Upper lobe of left lung (tissue), 6 donors: ENCODE results near the gene ELANE. TPM values are rescaled to one million over a fixed set of nuclear protein-coding genes. Genes with fewer than 3 reads are reported as not detected.

Experiments used
- ATAC-seq, 2 donors: fragments of 200-7000 bp; cut with Tn5 transposase; one replicate each; pipeline ENCODE4 v1.9.1; 2022; ENCODE audit warnings: mild to moderate bottlenecking in 2 of 2, moderate library complexity in 2 of 2; ENCODE audit not compliant: low FRiP score in 2 of 2
- DNase-seq, 2 donors: peaks; one replicate each; pipeline ENCODE4 v3.0.0-alpha.2; 2019 to 2020
- H3K27ac ChIP-seq, 4 donors: fragments of 200-600 bp; sonication (generic); one replicate each; pipeline ENCODE4 v1.5.1; 2016 to 2019
- H3K27me3 ChIP-seq, 4 donors: fragments of 200-600 bp; sonication (generic); one replicate each; pipeline ENCODE4 v1.5.1; 2017 to 2019
- H3K36me3 ChIP-seq, 4 donors: fragments of 200-600 bp; sonication (generic); one replicate each; pipeline ENCODE4 v1.5.1; 2016 to 2019
- H3K4me1 ChIP-seq, 4 donors: fragments of 200-600 bp; sonication (generic); one replicate each; pipeline ENCODE4 v1.5.1; 2018 to 2019
- H3K4me3 ChIP-seq, 4 donors: fragments of 200-600 bp; sonication (generic); one replicate each; pipeline ENCODE4 v1.5.1; 2017 to 2019; ENCODE audit warnings: mild to moderate bottlenecking in 2 of 4, moderate library complexity in 1 of 4
- H3K9me3 ChIP-seq, 4 donors: fragments of 200-600 bp; sonication (generic); one replicate each; pipeline ENCODE4 v1.5.1; 2018 to 2019
- EP300 ChIP-seq, 4 donors: sonication (generic); formaldehyde crosslinking; IDR thresholded peaks; one replicate each; pipeline ENCODE4 v1.5.1; 2017; ENCODE audit warnings: antibody characterized with exemption in 4 of 4, control low read depth in 2 of 4
- POLR2A ChIP-seq, 4 donors: fragments of 450-650 bp; IDR thresholded peaks; one replicate each; pipeline ENCODE4 v1.5.1; 2016 to 2017; ENCODE audit warnings: antibody characterized with exemption in 4 of 4, mild to moderate bottlenecking in 2 of 4
- POLR2AphosphoS5 ChIP-seq, 2 donors: sonication (generic); formaldehyde crosslinking; IDR thresholded peaks; one replicate each; pipeline ENCODE4 v1.5.1; 2017; ENCODE audit warnings: antibody characterized with exemption in 2 of 2
- WGBS, 2 donors: methylation state at CpG; one replicate each; pipeline ENCODE4 v1.1.5; 2017 to 2018; 5-methylcytosine and 5-hydroxymethylcytosine counted together
- small RNA-seq, 4 donors: library from RNA; depleted of rRNA; stranded (forward); fragments of <200 nt; gene quantifications; one replicate each; pipeline ENCODE3, GENCODE V24; 2016
- total RNA-seq, 6 donors: library from RNA; depleted of rRNA in 4 of 6; stranded (reverse); fragments of >200 nt in 4 of 6; gene quantifications; one replicate each; pipeline versions ENCODE4 v1.1.0 to v1.2.1, GENCODE V29; 2016 to 2021
- TF ChIP-seq, protein P1 (sequence below), 6 experiments: fragments of 450-650 bp in 4 of 6; fragments of 200-600 bp in 2 of 6; sonication (generic) in 2 of 6; IDR thresholded peaks; one replicate each; pipeline ENCODE4 v1.5.1; 2016 to 2019; ENCODE audit warnings: antibody characterized with exemption in 6 of 6
- donor health status: DM: no; HTN: no; CAD: no; lungs with moderate emphysema.
- donor health status: DM: no; HTN: yes; CAD: no; lungs with severe emphysema.

ELANE gene
- total RNA-seq, 6 donors from 2014 or later: 0.69 to 11.9 (median 1.3) TPM; not detected in 1

DNA sequence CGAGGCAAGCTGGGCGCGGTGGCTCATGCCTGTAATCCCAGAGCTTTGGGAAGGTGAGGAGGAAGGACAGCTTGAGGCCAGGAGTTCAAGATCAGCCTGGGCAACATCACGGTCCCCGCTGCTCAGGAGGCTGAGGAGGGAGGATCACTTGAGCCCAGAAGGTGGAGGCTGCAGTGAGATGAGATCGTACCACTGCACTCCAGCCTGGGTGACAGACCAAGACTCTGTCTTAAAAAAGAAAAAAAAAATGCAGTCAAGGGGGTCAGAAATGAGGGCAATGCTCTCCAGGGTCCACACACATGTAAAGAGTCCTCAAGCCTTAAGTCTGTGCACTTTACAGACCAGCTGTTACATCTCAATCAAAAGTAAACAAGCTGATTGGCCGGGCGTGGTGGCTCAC lies 52.4 kb downstream of the ELANE start:
- Histone ChIP-seq H3K4me3 (no peak overlapping the region), H3K4me1 (peaks cover 8 to 12% (median 12%) of the 10 kb centered on the region in 4 donors), H3K27ac (no peak overlapping the region), H3K36me3 (peaks cover 0 to 17% (median 13%) of the 10 kb centered on the region in 4 donors), H3K9me3 (no peaks in the 10 kb centered on the region), H3K27me3 (no peaks in the 10 kb centered on the region)
- ATAC-seq: no peak
- no peak for TF ChIP-seq EP300 (IDR thresholded peaks at IDR 0.05)
- no peak for TF ChIP-seq POLR2A (IDR thresholded peaks at IDR 0.05)
- TF ChIP-seq, protein P1, sequence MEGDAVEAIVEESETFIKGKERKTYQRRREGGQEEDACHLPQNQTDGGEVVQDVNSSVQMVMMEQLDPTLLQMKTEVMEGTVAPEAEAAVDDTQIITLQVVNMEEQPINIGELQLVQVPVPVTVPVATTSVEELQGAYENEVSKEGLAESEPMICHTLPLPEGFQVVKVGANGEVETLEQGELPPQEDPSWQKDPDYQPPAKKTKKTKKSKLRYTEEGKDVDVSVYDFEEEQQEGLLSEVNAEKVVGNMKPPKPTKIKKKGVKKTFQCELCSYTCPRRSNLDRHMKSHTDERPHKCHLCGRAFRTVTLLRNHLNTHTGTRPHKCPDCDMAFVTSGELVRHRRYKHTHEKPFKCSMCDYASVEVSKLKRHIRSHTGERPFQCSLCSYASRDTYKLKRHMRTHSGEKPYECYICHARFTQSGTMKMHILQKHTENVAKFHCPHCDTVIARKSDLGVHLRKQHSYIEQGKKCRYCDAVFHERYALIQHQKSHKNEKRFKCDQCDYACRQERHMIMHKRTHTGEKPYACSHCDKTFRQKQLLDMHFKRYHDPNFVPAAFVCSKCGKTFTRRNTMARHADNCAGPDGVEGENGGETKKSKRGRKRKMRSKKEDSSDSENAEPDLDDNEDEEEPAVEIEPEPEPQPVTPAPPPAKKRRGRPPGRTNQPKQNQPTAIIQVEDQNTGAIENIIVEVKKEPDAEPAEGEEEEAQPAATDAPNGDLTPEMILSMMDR (IDR thresholded peaks at IDR 0.05): no peak
- no peak for TF ChIP-seq POLR2AphosphoS5 (IDR thresholded peaks at IDR 0.05)
- DNase-seq: no peak
- 84 to 89% methylated on average over 8 of the region's 8 CpGs for WGBS, 2 donors

Small RNA genes within 50 kb of the gene (small RNA-seq; reads per million reads assigned to genes)
- gene MIR3187 (0 reads per million in 4 donors), gene RNU6-9 (0 to 0.07 (median 0) reads per million in 4 donors)

Other genes starting within 250 kb of the ELANE start
- gene POLRMT, start 218.8 kb upstream of the ELANE start, total RNA-seq: 10 to 100 TPM; 26.7 to 86.5 (median 50.9) TPM
- gene FGF22, start 212.4 kb upstream of the ELANE start, total RNA-seq: 1 to 10 TPM in 3 of 6 donors, under 1 TPM in 2, not detected in 1; 0.40 to 6.3 (median 1.2) TPM
- gene RNF126, start 189.1 kb upstream of the ELANE start, total RNA-seq: 100 to 1,000 TPM in 1 of 6 donors, 10 to 100 TPM in 5; 36.7 to 106 (median 66.3) TPM
- 100 to 1,000 TPM; 109 to 335 (median 197) TPM for gene FSTL3, start 175.9 kb upstream of the ELANE start, total RNA-seq
- under 1 TPM in 2 of 6 donors, not detected in 4; 0.37 to 0.46 TPM for gene PRSS57, start 156.9 kb upstream of the ELANE start, total RNA-seq
- 10 to 100 TPM; 12.5 to 65.6 (median 37.4) TPM for gene PALM, start 143.4 kb upstream of the ELANE start, total RNA-seq
- 10 to 100 TPM; 22.5 to 51.5 (median 37.5) TPM for gene MISP, start 101.2 kb upstream of the ELANE start, total RNA-seq
- gene PTBP1, start 54.9 kb upstream of the ELANE start, total RNA-seq: 100 to 1,000 TPM; 122 to 270 (median 219) TPM
- 10 to 100 TPM in 1 of 6 donors, 1 to 10 TPM in 4, under 1 TPM in 1; 0.63 to 14.2 (median 5.6) TPM for gene PLPPR3, start 30.3 kb upstream of the ELANE start, total RNA-seq
- 10 to 100 TPM in 1 of 6 donors, 1 to 10 TPM in 5; 2.0 to 13.6 (median 5.3) TPM for gene AZU1, start 24.5 kb upstream of the ELANE start, total RNA-seq
- 1 to 10 TPM in 2 of 6 donors, not detected in 4; 1.1 to 9.4 TPM for gene PRTN3, start 11.3 kb upstream of the ELANE start, total RNA-seq
- gene CFD, start 7.4 kb downstream of the ELANE start, total RNA-seq: 100 to 1,000 TPM; 101 to 393 (median 259) TPM
- gene MED16, start 40.9 kb downstream of the ELANE start, total RNA-seq: 100 to 1,000 TPM in 2 of 6 donors, 10 to 100 TPM in 4; 33.5 to 110 (median 62.1) TPM
- gene RNU6-9, start 41.2 kb downstream of the ELANE start, total RNA-seq: not detected
- 10 to 100 TPM; 39.6 to 71.2 (median 63.3) TPM for gene R3HDM4, start 60.9 kb downstream of the ELANE start, total RNA-seq
- not detected for gene KISS1R, start 65.0 kb downstream of the ELANE start, total RNA-seq
- gene ARID3A, start 73.7 kb downstream of the ELANE start, total RNA-seq: 10 to 100 TPM in 4 of 6 donors, 1 to 10 TPM in 2; 7.1 to 54.5 (median 19.2) TPM
- gene WDR18, start 132.0 kb downstream of the ELANE start, total RNA-seq: 100 to 1,000 TPM in 1 of 6 donors, 10 to 100 TPM in 5; 29.2 to 122 (median 38.6) TPM
- gene GRIN3B, start 148.1 kb downstream of the ELANE start, total RNA-seq: 10 to 100 TPM in 1 of 6 donors, 1 to 10 TPM in 4, under 1 TPM in 1; 0.06 to 18.9 (median 5.6) TPM
- 100 to 1,000 TPM; 143 to 643 (median 208) TPM for gene TMEM259, start 168.8 kb downstream of the ELANE start, total RNA-seq
- not detected for gene RNU6-2, start 169.2 kb downstream of the ELANE start, total RNA-seq
- 100 to 1,000 TPM in 5 of 6 donors, 10 to 100 TPM in 1; 98.1 to 262 (median 164) TPM for gene CNN2, start 174.3 kb downstream of the ELANE start, total RNA-seq
- 100 to 1,000 TPM in 2 of 6 donors, 10 to 100 TPM in 4; 34.1 to 224 (median 58.2) TPM for gene ABCA7, start 187.8 kb downstream of the ELANE start, total RNA-seq
- gene ARHGAP45, start 214.9 kb downstream of the ELANE start, total RNA-seq: 100 to 1,000 TPM in 4 of 6 donors, 10 to 100 TPM in 2; 91.6 to 332 (median 123) TPM
- 100 to 1,000 TPM in 4 of 6 donors, 10 to 100 TPM in 2; 50.0 to 176 (median 103) TPM for gene POLR2E, start 243.1 kb downstream of the ELANE start, total RNA-seq